ENCODE results near the gene GNPNAT1. TPM values are rescaled to one million over a fixed set of nuclear protein-coding genes. Genes with fewer than 3 reads are reported as not detected.
"Not testable (repeated sequence)": the region's sequence is repeated elsewhere in the genome, so short reads cannot be mapped to it uniquely, and the experiment has no call there.

GNPNAT1 gene
- total and polyA plus RNA-seq, 3 donors from 2014 or later: 18.7 to 37.6 (median 19.9) TPM

GRCh38 chr14:52729925-52730708 is 61.3 kb downstream of the GNPNAT1 start, which contains the start of gene STYX:
Gene STYX, plus strand, starts transcription at chr14:52730166. Its CDS starts 309 bp downstream, at chr14:52730475.
- no peaks in the 10 kb centered on the region for H3K4me1 ChIP-seq
- H3K9me3 ChIP-seq: no peaks in the 10 kb centered on the region
- intact Hi-C loops (cut with DNase I; ENCODE audit: low total_unique reads): no loop called here
- no peaks in the 10 kb centered on the region for H3K36me3 ChIP-seq (ENCODE audit: low read depth, missing control alignments)
- TF ChIP-seq POLR2A (IDR thresholded peaks at IDR 0.05) (peak; percentile 61), CTCF (IDR thresholded peaks at IDR 0.05) (peak in 1 of 3 experiments; percentile 34)
- DNase-seq: peak; percentile 99
- H3K27me3 ChIP-seq: no peaks in the 10 kb centered on the region
- H3K4me3 ChIP-seq: peak within 1 kb of the TSS; percentile 96 to 97
- whole genome bisulfite sequencing, 2 donors: 0 to 2% methylated on average over 10 to 62 of the region's 72 CpGs
- peak within 1 kb of the TSS; percentile 91 to 93 for H3K27ac ChIP-seq

- Histone ChIP-seq H3K4me1 (no peaks in the 10 kb centered on the region), H3K36me3 (ENCODE audit: low read depth, missing control alignments) (no peaks in the 10 kb centered on the region), H3K4me3 (peak overlapping the region; percentile 96 to 97), H3K27me3 (no peaks in the 10 kb centered on the region), H3K9me3 (no peaks in the 10 kb centered on the region), H3K27ac (peak overlapping the region in 1 of 2 donors; percentile 93)
- WGBS, 2 donors: 4% methylated on average over 7 to 8 of the region's 8 CpGs
- no peak for DNase-seq
- intact Hi-C loops (cut with DNase I; ENCODE audit: low total_unique reads): no loop called here
- TF ChIP-seq CTCF (IDR thresholded peaks at IDR 0.05) (no peak), POLR2A (IDR thresholded peaks at IDR 0.05) (no peak)
Measured at GRCh38 chr14:52729585-52729924, 61.9 kb downstream of the GNPNAT1 start.

GRCh38 chr14:52729035-52729434 is 62.4 kb downstream of the GNPNAT1 start:
- H3K27ac ChIP-seq: peak overlapping the region in 1 of 2 donors; percentile 93

GRCh38 chr14:52727509-52727908 is 63.9 kb downstream of the GNPNAT1 start:
- H3K36me3 ChIP-seq (ENCODE audit: low read depth, missing control alignments); H3K9me3 ChIP-seq; H3K4me1 ChIP-seq; DNase-seq; H3K4me3 ChIP-seq; H3K27ac ChIP-seq; intact Hi-C loops (cut with DNase I; ENCODE audit: low total_unique reads); H3K27me3 ChIP-seq: not testable (repeated sequence)
- 91 to 99% methylated on average over 2 of the region's 2 CpGs for WGBS, 2 donors

More at GRCh38 chr14:52729035-52729434, 62.4 kb downstream of the GNPNAT1 start:
- H3K9me3 ChIP-seq; H3K36me3 ChIP-seq (ENCODE audit: low read depth, missing control alignments); H3K27me3 ChIP-seq; H3K4me1 ChIP-seq; intact Hi-C loops (cut with DNase I; ENCODE audit: low total_unique reads); DNase-seq: not testable (repeated sequence)
- 71 to 83% methylated on average over 15 of the region's 15 CpGs for WGBS, 2 donors
- H3K4me3 ChIP-seq: peak overlapping the region; percentile 96 to 97

Small RNA genes lying within 50 kb of the gene (small RNA-seq; reads per million reads assigned to genes)
- 0 to 0.09 reads per million in 2 donors for gene AL139317.2

Other genes starting within 250 kb of the GNPNAT1 start
- gene TXNDC16, start 239.1 kb downstream of the GNPNAT1 start, total RNA-seq: 10 to 100 TPM; 15.8 to 21.5 TPM
- 11.9 TPM for gene TXNDC16, start 239.1 kb downstream of the GNPNAT1 start, polyA plus RNA-seq (ENCODE audit: insufficient read depth, low read depth, low replicate concordance)
- 1 to 10 TPM; 7.1 to 9.4 TPM for gene GPR137C, start 238.8 kb downstream of the GNPNAT1 start, total RNA-seq
- 2.9 TPM for gene GPR137C, start 238.8 kb downstream of the GNPNAT1 start, polyA plus RNA-seq (ENCODE audit: insufficient read depth, low read depth, low replicate concordance)
- gene ERO1A, start 96.0 kb downstream of the GNPNAT1 start, total RNA-seq: 10 to 100 TPM; 26.6 to 27.7 TPM
- gene ERO1A, start 96.0 kb downstream of the GNPNAT1 start, polyA plus RNA-seq (ENCODE audit: insufficient read depth, low read depth, low replicate concordance): 11.0 TPM
- 10 to 100 TPM; 59.0 to 75.9 TPM for gene PSMC6, start 84.4 kb downstream of the GNPNAT1 start, total RNA-seq
- 45.0 TPM for gene PSMC6, start 84.4 kb downstream of the GNPNAT1 start, polyA plus RNA-seq (ENCODE audit: insufficient read depth, low read depth, low replicate concordance)
- 10 to 100 TPM; 20.4 to 26.5 TPM for gene STYX, start 61.4 kb downstream of the GNPNAT1 start, total RNA-seq
- gene STYX, start 61.4 kb downstream of the GNPNAT1 start, polyA plus RNA-seq (ENCODE audit: insufficient read depth, low read depth, low replicate concordance): 19.5 TPM
- 10 to 100 TPM; 36.8 to 45.7 TPM for gene FERMT2, start 159.4 kb upstream of the GNPNAT1 start, total RNA-seq
- gene FERMT2, start 159.4 kb upstream of the GNPNAT1 start, polyA plus RNA-seq (ENCODE audit: insufficient read depth, low read depth, low replicate concordance): 37.6 TPM